ENCODE measurements around the gene ENPEP.
"Not testable (repeated sequence)": the region's sequence is repeated elsewhere in the genome, so short reads cannot be mapped to it uniquely, and the experiment has no call there.

The ENPEP gene

GRCh38 chr4:110516106-110516922 is 40.4 kb downstream of the ENPEP start:
- peak in 43 of 58 donors; percentile 1 to 70 (median 18) for DNase-seq

- peak in 2 of 58 donors; percentile 2 to 3 for DNase-seq
Measured at GRCh38 chr4:110518889-110519490, 43.0 kb downstream of the ENPEP start.

- no peak for DNase-seq
Measured at GRCh38 chr4:110520886-110521285, 44.9 kb downstream of the ENPEP start.

- DNase-seq, result no peak
Measured at GRCh38 chr4:110526589-110526988, 50.6 kb downstream of the ENPEP start.

- DNase-seq, result no peak
Measured at GRCh38 chr4:110527156-110527555, 51.2 kb downstream of the ENPEP start.

- no peak for DNase-seq
Measured at GRCh38 chr4:110532901-110533589, 57.1 kb downstream of the ENPEP start.

GRCh38 chr4:110533590-110533910 is 57.6 kb downstream of the ENPEP start:
- DNase-seq, result no peak

- no peak for DNase-seq
Measured at GRCh38 chr4:110533940-110534339, 58.0 kb downstream of the ENPEP start.

GRCh38 chr4:110540581-110540980 is 64.6 kb downstream of the ENPEP start:
- no peak for DNase-seq

- DNase-seq, result no peak
Measured at GRCh38 chr4:110540982-110541451, 65.1 kb downstream of the ENPEP start.

- DNase-seq, result no peak
Measured at GRCh38 chr4:110543577-110543976, 67.6 kb downstream of the ENPEP start.

GRCh38 chr4:110544594-110544993 is 68.6 kb downstream of the ENPEP start:
- DNase-seq, result no peak

- DNase-seq, result no peak
Measured at GRCh38 chr4:110550260-110550659, 74.3 kb downstream of the ENPEP start.

GRCh38 chr4:110553197-110553596 is 77.2 kb downstream of the ENPEP start:
- no peak for DNase-seq

- no peak for DNase-seq
Measured at GRCh38 chr4:110567214-110567613, 91.3 kb downstream of the ENPEP start.

- not testable (repeated sequence) for DNase-seq
Measured at GRCh38 chr4:110576696-110577095, 100.7 kb downstream of the ENPEP start.

GRCh38 chr4:110586131-110586850 is 110.3 kb downstream of the ENPEP start:
- DNase-seq, result peak in 1 of 58 donors; percentile 17

GRCh38 chr4:110587666-110588285 is 111.8 kb downstream of the ENPEP start:
- no peak for DNase-seq

- no peak for DNase-seq
Measured at GRCh38 chr4:110589297-110589696, 113.3 kb downstream of the ENPEP start.

GRCh38 chr4:110595583-110595982 is 119.6 kb downstream of the ENPEP start:
- no peak for DNase-seq

- DNase-seq, result no peak
Measured at GRCh38 chr4:110596431-110596830, 120.5 kb downstream of the ENPEP start.
